Measurements from ENCODE around the gene KRCC1.

DNA sequence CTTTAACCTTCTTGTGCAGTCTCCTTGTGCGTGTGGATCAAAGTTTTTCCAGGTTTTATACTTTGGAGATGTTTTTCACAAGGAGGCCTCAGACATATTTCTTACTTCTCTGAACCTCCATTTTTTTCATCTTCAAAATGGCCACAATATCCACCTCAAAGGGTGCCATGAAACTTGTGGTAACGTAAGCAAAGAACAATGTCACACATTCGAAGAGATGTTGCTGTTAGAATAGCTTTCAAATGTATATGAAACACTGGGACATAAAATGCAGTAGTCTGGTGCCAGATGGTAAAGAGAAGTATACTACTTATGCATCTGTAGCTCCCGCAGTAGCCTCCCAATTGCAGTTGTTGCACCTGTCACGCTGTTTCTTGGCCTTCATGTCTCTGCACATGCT lies 2.6 kb upstream of the KRCC1 start:
- TF ChIP-seq, protein P1, sequence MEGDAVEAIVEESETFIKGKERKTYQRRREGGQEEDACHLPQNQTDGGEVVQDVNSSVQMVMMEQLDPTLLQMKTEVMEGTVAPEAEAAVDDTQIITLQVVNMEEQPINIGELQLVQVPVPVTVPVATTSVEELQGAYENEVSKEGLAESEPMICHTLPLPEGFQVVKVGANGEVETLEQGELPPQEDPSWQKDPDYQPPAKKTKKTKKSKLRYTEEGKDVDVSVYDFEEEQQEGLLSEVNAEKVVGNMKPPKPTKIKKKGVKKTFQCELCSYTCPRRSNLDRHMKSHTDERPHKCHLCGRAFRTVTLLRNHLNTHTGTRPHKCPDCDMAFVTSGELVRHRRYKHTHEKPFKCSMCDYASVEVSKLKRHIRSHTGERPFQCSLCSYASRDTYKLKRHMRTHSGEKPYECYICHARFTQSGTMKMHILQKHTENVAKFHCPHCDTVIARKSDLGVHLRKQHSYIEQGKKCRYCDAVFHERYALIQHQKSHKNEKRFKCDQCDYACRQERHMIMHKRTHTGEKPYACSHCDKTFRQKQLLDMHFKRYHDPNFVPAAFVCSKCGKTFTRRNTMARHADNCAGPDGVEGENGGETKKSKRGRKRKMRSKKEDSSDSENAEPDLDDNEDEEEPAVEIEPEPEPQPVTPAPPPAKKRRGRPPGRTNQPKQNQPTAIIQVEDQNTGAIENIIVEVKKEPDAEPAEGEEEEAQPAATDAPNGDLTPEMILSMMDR (IDR thresholded peaks at IDR 0.05 in 2 of 3, conservative IDR thresholded peaks at IDR 0.05 in 1 of 3; ENCODE audit: insufficient read depth in 2 of 3, low read depth in 1 of 3, low read length in 3 of 3) = no peak
- TF ChIP-seq, protein P2, sequence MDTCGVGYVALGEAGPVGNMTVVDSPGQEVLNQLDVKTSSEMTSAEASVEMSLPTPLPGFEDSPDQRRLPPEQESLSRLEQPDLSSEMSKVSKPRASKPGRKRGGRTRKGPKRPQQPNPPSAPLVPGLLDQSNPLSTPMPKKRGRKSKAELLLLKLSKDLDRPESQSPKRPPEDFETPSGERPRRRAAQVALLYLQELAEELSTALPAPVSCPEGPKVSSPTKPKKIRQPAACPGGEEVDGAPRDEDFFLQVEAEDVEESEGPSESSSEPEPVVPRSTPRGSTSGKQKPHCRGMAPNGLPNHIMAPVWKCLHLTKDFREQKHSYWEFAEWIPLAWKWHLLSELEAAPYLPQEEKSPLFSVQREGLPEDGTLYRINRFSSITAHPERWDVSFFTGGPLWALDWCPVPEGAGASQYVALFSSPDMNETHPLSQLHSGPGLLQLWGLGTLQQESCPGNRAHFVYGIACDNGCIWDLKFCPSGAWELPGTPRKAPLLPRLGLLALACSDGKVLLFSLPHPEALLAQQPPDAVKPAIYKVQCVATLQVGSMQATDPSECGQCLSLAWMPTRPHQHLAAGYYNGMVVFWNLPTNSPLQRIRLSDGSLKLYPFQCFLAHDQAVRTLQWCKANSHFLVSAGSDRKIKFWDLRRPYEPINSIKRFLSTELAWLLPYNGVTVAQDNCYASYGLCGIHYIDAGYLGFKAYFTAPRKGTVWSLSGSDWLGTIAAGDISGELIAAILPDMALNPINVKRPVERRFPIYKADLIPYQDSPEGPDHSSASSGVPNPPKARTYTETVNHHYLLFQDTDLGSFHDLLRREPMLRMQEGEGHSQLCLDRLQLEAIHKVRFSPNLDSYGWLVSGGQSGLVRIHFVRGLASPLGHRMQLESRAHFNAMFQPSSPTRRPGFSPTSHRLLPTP (IDR thresholded peaks at IDR 0.05; ENCODE audit: borderline replicate concordance, extremely low read depth, insufficient read length) = no peak
- TF ChIP-seq FOXP1 (CRISPR knock-in tag; IDR thresholded peaks at IDR 0.05) (no peak), TOE1 (IDR thresholded peaks at IDR 0.05; ENCODE audit: borderline replicate concordance) (no peak), TOE1 (CRISPR knock-in tag; IDR thresholded peaks at IDR 0.05; ENCODE audit: borderline replicate concordance, low read depth) (no peak), NCOA6 (IDR thresholded peaks at IDR 0.05) (no peak), FOXK1 (CRISPR knock-in tag; IDR thresholded peaks at IDR 0.05; ENCODE audit: borderline replicate concordance) (no peak), RNF2 (IDR thresholded peaks at IDR 0.05) (no peak)
- TF ChIP-seq, protein P3, sequence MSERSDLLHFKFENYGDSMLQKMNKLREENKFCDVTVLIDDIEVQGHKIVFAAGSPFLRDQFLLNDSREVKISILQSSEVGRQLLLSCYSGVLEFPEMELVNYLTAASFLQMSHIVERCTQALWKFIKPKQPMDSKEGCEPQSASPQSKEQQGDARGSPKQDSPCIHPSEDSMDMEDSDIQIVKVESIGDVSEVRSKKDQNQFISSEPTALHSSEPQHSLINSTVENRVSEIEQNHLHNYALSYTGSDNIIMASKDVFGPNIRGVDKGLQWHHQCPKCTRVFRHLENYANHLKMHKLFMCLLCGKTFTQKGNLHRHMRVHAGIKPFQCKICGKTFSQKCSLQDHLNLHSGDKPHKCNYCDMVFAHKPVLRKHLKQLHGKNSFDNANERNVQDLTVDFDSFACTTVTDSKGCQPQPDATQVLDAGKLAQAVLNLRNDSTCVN (CRISPR knock-in tag; IDR thresholded peaks at IDR 0.05) = no peak
